Cardiac fibroblast (primary cell): ENCODE results near the gene SAP30.

Source experiments
- DNase-seq, 2 donors: peaks; one replicate each; pipeline versions ENCODE4 v3.0.0 to v3.0.0-alpha.2; 2010; ENCODE audit warnings: low read depth in 2 of 2
- H3K4me3 ChIP-seq, 2 donors: replicated peaks in 1 of 2; 1 replicate in 1 of 2; 2 replicates in 1 of 2; pipeline ENCODE4 v1.5.1; 2011; ENCODE audit warnings: low read depth in 2 of 2, low read length in 2 of 2, mild to moderate bottlenecking in 2 of 2, moderate library complexity in 1 of 2
- CTCF ChIP-seq: IDR thresholded peaks from one replicate; pipeline ENCODE4 v1.5.1; 2011; ENCODE audit warnings: low read depth, mild to moderate bottlenecking, low read length, inconsistent platforms

SAP30 gene

GRCh38 chr4:173370477-173371291 lies at the start of gene SAP30:
TSS of gene SAP30 (plus strand) at chr4:173370954. CDS start at chr4:173371183, 229 bp downstream.
- DNase-seq: peak; percentile 99 to 100
- no peak for TF ChIP-seq CTCF
- peak within 1 kb of the TSS; percentile 73 to 94 for H3K4me3 ChIP-seq

GRCh38 chr4:173325007-173325736 lies 45.6 kb upstream of the SAP30 start:
- H3K4me3 ChIP-seq: no peak overlapping the region
- no peak for DNase-seq
- TF ChIP-seq CTCF: no peak

GRCh38 chr4:173328236-173328901 lies 42.4 kb upstream of the SAP30 start:
- no peak overlapping the region for H3K4me3 ChIP-seq
- DNase-seq: no peak
- no peak for TF ChIP-seq CTCF

GRCh38 chr4:173330590-173330989 lies 40.2 kb upstream of the SAP30 start:
- TF ChIP-seq CTCF: no peak
- no peak overlapping the region for H3K4me3 ChIP-seq
- no peak for DNase-seq

- H3K4me3 ChIP-seq: peak overlapping the region; percentile 94 to 100
- DNase-seq: peak; percentile 27 to 53
- TF ChIP-seq CTCF: no peak
Observed at GRCh38 chr4:173332021-173332487, 38.7 kb upstream of the SAP30 start.

GRCh38 chr4:173332963-173333657 lies 37.6 kb upstream of the SAP30 start:
- TF ChIP-seq CTCF: no peak
- peak; percentile 10 to 22 for DNase-seq
- H3K4me3 ChIP-seq: peak overlapping the region; percentile 94 to 100
